Neural progenitor cell (in vitro differentiated cells): ENCODE measurements around the gene RAPGEF2. TPM values are rescaled to one million over a fixed set of nuclear protein-coding genes. Genes with fewer than 3 reads are reported as not detected.

Experiments used
- DNase-seq: peaks from one replicate; pipeline ENCODE4 v3.0.0-alpha.2; 2016; ENCODE audit warnings: low spot score
- H2AFZ ChIP-seq: fragments of 200-600 bp; sonication (generic); replicated peaks from 2 replicates; pipeline ENCODE4 v1.6.1; 2016; ENCODE audit warnings: antibody characterized with exemption
- H3F3A ChIP-seq: fragments of 200-600 bp; sonication (generic); 2 replicates; pipeline ENCODE4 v1.6.1; 2016; ENCODE audit warnings: antibody characterized with exemption, low read depth
- H3K27ac ChIP-seq: fragments of 200-600 bp; sonication (generic); 2 replicates; pipeline ENCODE4 v1.5.1; 2016; ENCODE audit warnings: mild to moderate bottlenecking
- H3K27me3 ChIP-seq: fragments of 200-600 bp; sonication (generic); 2 replicates; pipeline ENCODE4 v1.6.1; 2016; ENCODE audit warnings: mild to moderate bottlenecking, moderate library complexity
- H3K36me3 ChIP-seq: fragments of 200-600 bp; sonication (generic); 2 replicates; pipeline ENCODE4 v1.5.1; 2016
- H3K4me1 ChIP-seq: fragments of 200-600 bp; sonication (generic); 2 replicates; pipeline ENCODE4 v1.6.1; 2016; ENCODE audit warnings: mixed run types
- H3K4me2 ChIP-seq: fragments of 200-600 bp; sonication (generic); 2 replicates; pipeline ENCODE4 v1.6.1; 2016
- H3K4me3 ChIP-seq: fragments of 200-600 bp; sonication (generic); 2 replicates; pipeline ENCODE4 v1.5.1; 2016
- H3K79me2 ChIP-seq: fragments of 200-600 bp; sonication (generic); 2 replicates; pipeline ENCODE4 v1.6.1; 2016; ENCODE audit warnings: low read depth
- H3K9ac ChIP-seq: fragments of 200-600 bp; sonication (generic); 2 replicates; pipeline ENCODE4 v1.6.1; 2016
- H3K9me3 ChIP-seq: fragments of 200-600 bp; sonication (generic); 2 replicates; pipeline ENCODE4 v1.5.1; 2016; ENCODE audit warnings: low read depth
- H4K20me1 ChIP-seq: fragments of 200-600 bp; sonication (generic); 2 replicates; pipeline ENCODE4 v1.6.1; 2016; ENCODE audit warnings: low read depth
- H3K27ac Mint-ChIP-seq: 3 replicates; pipeline ENCODE4 v1.8.0; 2021; ENCODE audit warnings: mixed read lengths
- H3K27me3 Mint-ChIP-seq: 2 replicates; pipeline ENCODE4 v1.8.0; 2022; ENCODE audit warnings: low read depth, mild to moderate bottlenecking, inconsistent platforms, moderate library complexity, mixed read lengths; ENCODE audit not compliant: insufficient read depth
- H3K36me3 Mint-ChIP-seq: 3 replicates; pipeline ENCODE4 v1.8.0; 2021; ENCODE audit warnings: mixed read lengths
- H3K4me1 Mint-ChIP-seq: 3 replicates; pipeline ENCODE4 v1.8.0; 2021; ENCODE audit warnings: mixed read lengths
- H3K4me3 Mint-ChIP-seq: 3 replicates; pipeline ENCODE4 v1.8.0; 2021; ENCODE audit warnings: mild to moderate bottlenecking, moderate library complexity, mixed read lengths
- H3K9me3 Mint-ChIP-seq: 3 replicates; pipeline ENCODE4 v1.8.0; 2020; ENCODE audit warnings: mixed read lengths
- CTCF ChIP-seq: fragments of 200-600 bp; sonication (generic); IDR thresholded peaks from 2 replicates; pipeline ENCODE4 v1.5.1; 2017; ENCODE audit warnings: antibody characterized with exemption, mild to moderate bottlenecking
- EZH2 ChIP-seq: fragments of 200-600 bp; sonication (generic); IDR thresholded peaks from 2 replicates; pipeline ENCODE4 v1.6.1; 2017; ENCODE audit warnings: antibody characterized with exemption, mild to moderate bottlenecking, moderate library complexity
- EZH2phosphoT487 ChIP-seq: fragments of 200-600 bp; sonication (generic); IDR thresholded peaks from 2 replicates; pipeline ENCODE4 v1.6.1; 2017; ENCODE audit warnings: antibody characterized with exemption
- total RNA-seq: library from RNA; depleted of rRNA; stranded (reverse); fragments of >200 nt; gene quantifications from 2 replicates; pipeline ENCODE4 v1.2.3, GENCODE V29; 2015; ENCODE audit warnings: low replicate concordance

The RAPGEF2 gene
- total RNA-seq, 1 donor from 2014 or later, result 70.4 TPM

DNA sequence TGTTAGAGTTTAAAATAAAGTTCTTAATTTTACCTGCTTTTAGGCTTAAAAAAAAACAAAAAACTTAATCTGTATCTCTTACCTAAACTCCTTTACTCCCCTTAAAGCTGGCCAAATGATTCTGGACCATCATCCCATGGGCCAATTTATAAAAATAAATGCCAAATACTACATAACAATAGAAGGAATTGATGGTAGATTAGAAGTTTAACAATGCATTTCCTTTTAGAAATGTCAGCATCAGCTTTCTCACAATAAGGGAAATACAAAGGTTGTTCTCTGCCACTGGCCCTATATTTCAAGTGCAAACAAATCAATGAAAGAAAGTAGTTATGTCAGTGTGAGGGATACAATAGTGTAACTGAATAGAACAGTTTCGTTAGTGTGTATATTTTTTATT, 5.7 kb upstream of the RAPGEF2 start:
- peaks cover 16% of the 10 kb centered on the region for H3K27me3 ChIP-seq
- Mint-ChIP-seq H3K4me3 (no peak overlapping the region), H3K4me1 (peaks cover 10% of the 10 kb centered on the region), H3K36me3 (no peaks in the 10 kb centered on the region), H3K27me3 (no peaks in the 10 kb centered on the region), H3K9me3 (peaks cover 2% of the 10 kb centered on the region), H3K27ac (no peak overlapping the region)
- no peak for DNase-seq
- no peaks in the 10 kb centered on the region for H3K9me3 ChIP-seq
- no peaks in the 10 kb centered on the region for H3K79me2 ChIP-seq
- no peak overlapping the region for H2AFZ ChIP-seq
- H3K4me1 ChIP-seq, result peaks cover 10% of the 10 kb centered on the region
- H4K20me1 ChIP-seq, result no peaks in the 10 kb centered on the region
- H3K4me2 ChIP-seq, result no peak overlapping the region
- no peak overlapping the region for H3K27ac ChIP-seq
- no peak overlapping the region for H3K4me3 ChIP-seq
- no peak overlapping the region for H3K9ac ChIP-seq
- no peak for TF ChIP-seq EZH2phosphoT487
- TF ChIP-seq CTCF, result no peak
- no peak for TF ChIP-seq EZH2
- H3K36me3 ChIP-seq, result no peaks in the 10 kb centered on the region
- H3F3A ChIP-seq, result peaks cover 8% of the 10 kb centered on the region

GRCh38 chr4:159097785-159098184, 5.1 kb upstream of the RAPGEF2 start:
- Histone ChIP-seq H3F3A (peaks cover 10% of the 10 kb centered on the region), H3K4me1 (peaks cover 10% of the 10 kb centered on the region), H2AFZ (peak overlapping the region; percentile 23), H3K27me3 (peaks cover 19% of the 10 kb centered on the region), H3K79me2 (no peaks in the 10 kb centered on the region), H3K9ac (no peak overlapping the region), H3K9me3 (no peaks in the 10 kb centered on the region), H3K4me3 (no peak overlapping the region), H4K20me1 (no peaks in the 10 kb centered on the region), H3K36me3 (no peaks in the 10 kb centered on the region), H3K27ac (no peak overlapping the region), H3K4me2 (no peak overlapping the region)
- Mint-ChIP-seq H3K36me3 (no peaks in the 10 kb centered on the region), H3K9me3 (no peaks in the 10 kb centered on the region), H3K27me3 (peaks cover 3% of the 10 kb centered on the region), H3K27ac (no peak overlapping the region), H3K4me1 (peaks cover 12% of the 10 kb centered on the region), H3K4me3 (no peak overlapping the region)
- no peak for DNase-seq
- TF ChIP-seq EZH2phosphoT487 (no peak), CTCF (no peak), EZH2 (no peak)

- H3K4me3 ChIP-seq, result no peak overlapping the region
- Mint-ChIP-seq H3K4me3 (no peak overlapping the region), H3K4me1 (peaks cover 12% of the 10 kb centered on the region), H3K9me3 (no peaks in the 10 kb centered on the region), H3K27me3 (peaks cover 3% of the 10 kb centered on the region), H3K27ac (no peak overlapping the region), H3K36me3 (no peaks in the 10 kb centered on the region)
- no peak overlapping the region for H2AFZ ChIP-seq
- H3K9ac ChIP-seq, result no peak overlapping the region
- no peaks in the 10 kb centered on the region for H4K20me1 ChIP-seq
- H3K9me3 ChIP-seq, result no peaks in the 10 kb centered on the region
- H3K27me3 ChIP-seq, result peaks cover 19% of the 10 kb centered on the region
- H3F3A ChIP-seq, result peaks cover 16% of the 10 kb centered on the region
- H3K36me3 ChIP-seq, result no peaks in the 10 kb centered on the region
- TF ChIP-seq EZH2phosphoT487 (no peak), CTCF (no peak), EZH2 (no peak)
- H3K4me2 ChIP-seq, result no peak overlapping the region
- no peaks in the 10 kb centered on the region for H3K79me2 ChIP-seq
- no peak for DNase-seq
- H3K4me1 ChIP-seq, result peaks cover 10% of the 10 kb centered on the region
- no peak overlapping the region for H3K27ac ChIP-seq
Measured at GRCh38 chr4:159098482-159099127, 4.3 kb upstream of the RAPGEF2 start.
